Peyer's patch (tissue), 4 donors: Measurements from ENCODE around the gene GNMT. TPM values are rescaled to one million over a fixed set of nuclear protein-coding genes. Genes with fewer than 3 reads are reported as not detected.
"Not testable (repeated sequence)": the region's sequence is repeated elsewhere in the genome, so short reads cannot be mapped to it uniquely, and the experiment has no call there.

Experiments used
- DNase-seq, 3 donors: peaks; one replicate each; pipeline ENCODE4 v3.0.0-alpha.2; 2017 to 2019
- H3K27ac ChIP-seq, 4 donors: fragments of 200-600 bp; sonication (generic); one replicate each; pipeline ENCODE4 v1.5.1; 2016 to 2019
- H3K27me3 ChIP-seq, 2 donors: fragments of 200-600 bp; sonication (generic); one replicate each; pipeline ENCODE4 v1.5.1; 2019
- H3K36me3 ChIP-seq, 3 donors: fragments of 200-600 bp; sonication (generic); one replicate each; pipeline ENCODE4 v1.5.1; 2016 to 2019
- H3K4me1 ChIP-seq, 4 donors: fragments of 200-600 bp; sonication (generic); one replicate each; pipeline ENCODE4 v1.5.1; 2016 to 2019
- H3K4me3 ChIP-seq, 4 donors: fragments of 200-600 bp; sonication (generic); 1 replicate in 3 of 4; 2 replicates in 1 of 4; pipeline ENCODE4 v1.5.1; 2016 to 2019; ENCODE audit warnings: mild to moderate bottlenecking in 1 of 4
- H3K9me3 ChIP-seq, 4 donors: fragments of 200-600 bp; sonication (generic); one replicate each; pipeline ENCODE4 v1.5.1; 2016 to 2019; ENCODE audit warnings: mild to moderate bottlenecking in 1 of 4
- POLR2A ChIP-seq, 2 donors: fragments of 450-650 bp; IDR thresholded peaks; one replicate each; pipeline ENCODE4 v1.5.1; 2017; ENCODE audit warnings: antibody characterized with exemption in 2 of 2, mild to moderate bottlenecking in 2 of 2, moderate library complexity in 2 of 2
- total RNA-seq, 4 donors: library from RNA; depleted of rRNA; stranded (reverse); fragments of >200 nt; gene quantifications; one replicate each; pipeline ENCODE4 v1.1.0, GENCODE V29; 2016
- TF ChIP-seq, protein P1 (sequence below), 6 experiments: fragments of 450-650 bp in 4 of 6; fragments of 200-600 bp in 2 of 6; sonication (generic) in 1 of 6; IDR thresholded peaks; one replicate each; pipeline ENCODE4 v1.5.1; 2017 to 2019; ENCODE audit warnings: antibody characterized with exemption in 6 of 6, mild to moderate bottlenecking in 3 of 6, moderate library complexity in 1 of 6

Gene GNMT
- total RNA-seq, 4 donors from 2014 or later = 4.3 TPM; not detected in 3

DNA sequence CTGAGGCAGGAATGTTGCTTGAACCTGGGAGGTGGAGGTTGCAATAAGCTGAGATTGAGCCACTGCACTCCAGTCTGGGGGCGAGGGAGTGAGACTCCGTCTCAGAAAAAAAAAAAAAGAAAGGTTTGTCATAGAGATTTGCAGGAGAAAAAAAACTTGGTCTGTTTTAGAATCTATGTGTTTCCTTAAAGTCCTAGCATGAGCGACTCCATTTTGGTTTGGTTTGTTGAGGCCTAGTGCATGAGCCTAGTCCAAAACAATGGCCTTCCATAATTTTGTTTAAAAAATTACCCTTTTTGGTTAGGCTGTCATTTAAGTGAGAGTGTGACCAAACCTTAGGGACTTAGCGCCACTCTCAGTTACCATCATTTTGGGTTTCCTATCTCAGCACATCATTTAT lies 8.2 kb upstream of the GNMT start:
- H3K4me3 ChIP-seq = no peak overlapping the region
- H3K9me3 ChIP-seq = no peaks in the 10 kb centered on the region
- TF ChIP-seq, protein P1, sequence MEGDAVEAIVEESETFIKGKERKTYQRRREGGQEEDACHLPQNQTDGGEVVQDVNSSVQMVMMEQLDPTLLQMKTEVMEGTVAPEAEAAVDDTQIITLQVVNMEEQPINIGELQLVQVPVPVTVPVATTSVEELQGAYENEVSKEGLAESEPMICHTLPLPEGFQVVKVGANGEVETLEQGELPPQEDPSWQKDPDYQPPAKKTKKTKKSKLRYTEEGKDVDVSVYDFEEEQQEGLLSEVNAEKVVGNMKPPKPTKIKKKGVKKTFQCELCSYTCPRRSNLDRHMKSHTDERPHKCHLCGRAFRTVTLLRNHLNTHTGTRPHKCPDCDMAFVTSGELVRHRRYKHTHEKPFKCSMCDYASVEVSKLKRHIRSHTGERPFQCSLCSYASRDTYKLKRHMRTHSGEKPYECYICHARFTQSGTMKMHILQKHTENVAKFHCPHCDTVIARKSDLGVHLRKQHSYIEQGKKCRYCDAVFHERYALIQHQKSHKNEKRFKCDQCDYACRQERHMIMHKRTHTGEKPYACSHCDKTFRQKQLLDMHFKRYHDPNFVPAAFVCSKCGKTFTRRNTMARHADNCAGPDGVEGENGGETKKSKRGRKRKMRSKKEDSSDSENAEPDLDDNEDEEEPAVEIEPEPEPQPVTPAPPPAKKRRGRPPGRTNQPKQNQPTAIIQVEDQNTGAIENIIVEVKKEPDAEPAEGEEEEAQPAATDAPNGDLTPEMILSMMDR (IDR thresholded peaks at IDR 0.05) = no peak
- no peak for TF ChIP-seq POLR2A (IDR thresholded peaks at IDR 0.05)
- H3K27ac ChIP-seq = no peak overlapping the region
- no peaks in the 10 kb centered on the region for H3K4me1 ChIP-seq
- H3K27me3 ChIP-seq = no peaks in the 10 kb centered on the region
- DNase-seq = no peak
- H3K36me3 ChIP-seq = no peaks in the 10 kb centered on the region

GRCh38 chr6:42954405-42954804 lies 6.1 kb upstream of the GNMT start:
- not testable (repeated sequence) for DNase-seq, H3K4me1 ChIP-seq, H3K27ac ChIP-seq, H3K9me3 ChIP-seq, H3K27me3 ChIP-seq, H3K4me3 ChIP-seq, H3K36me3 ChIP-seq

- Histone ChIP-seq H3K36me3 (peaks cover 0 to 12% (median 0%) of the 10 kb centered on the region in 3 donors), H3K27ac (no peak overlapping the region), H3K27me3 (no peaks in the 10 kb centered on the region), H3K4me3 (no peak overlapping the region), H3K9me3 (no peaks in the 10 kb centered on the region), H3K4me1 (peaks cover 3 to 16% (median 9%) of the 10 kb centered on the region in 4 donors)
- TF ChIP-seq, protein P1 (IDR thresholded peaks at IDR 0.05) = peak in 1 of 6 experiments; percentile 7
- TF ChIP-seq POLR2A (IDR thresholded peaks at IDR 0.05) = no peak
- DNase-seq = no peak
These were observed 2.4 kb upstream of the GNMT start for GRCh38 chr6:42958125-42958524.

DNA sequence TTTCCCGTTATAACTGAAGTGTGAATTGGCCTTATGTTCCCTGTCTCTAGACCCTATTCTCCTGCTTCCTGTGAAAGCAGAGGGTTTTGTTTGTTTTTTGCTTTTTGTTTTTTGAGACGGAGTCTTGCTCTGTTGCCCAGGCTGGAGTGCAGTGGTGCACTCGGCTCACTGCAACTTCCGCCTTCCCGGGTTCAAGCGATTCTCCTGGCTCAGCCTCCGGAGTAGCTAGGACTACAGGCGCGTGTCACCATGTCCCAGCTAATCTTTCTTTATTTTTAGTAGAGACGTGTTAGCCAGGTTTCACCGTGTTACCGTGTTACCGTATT lies 674 bp upstream of the GNMT start:
- H3K4me1 ChIP-seq = peaks cover 3 to 16% (median 9%) of the 10 kb centered on the region in 4 donors
- H3K9me3 ChIP-seq = no peaks in the 10 kb centered on the region
- no peak overlapping the region for H3K27ac ChIP-seq
- no peak for DNase-seq
- TF ChIP-seq POLR2A (IDR thresholded peaks at IDR 0.05) = no peak
- TF ChIP-seq, protein P1 (IDR thresholded peaks at IDR 0.05) = no peak
- peak overlapping the region; percentile 35 to 62 (median 54) for H3K4me3 ChIP-seq
- H3K27me3 ChIP-seq = no peaks in the 10 kb centered on the region
- peaks cover 0 to 28% (median 0%) of the 10 kb centered on the region in 3 donors for H3K36me3 ChIP-seq

GRCh38 chr6:42961020-42961470 lies 491 bp downstream of the GNMT start:
- no peak for TF ChIP-seq POLR2A (IDR thresholded peaks at IDR 0.05)
- TF ChIP-seq, protein P1 (IDR thresholded peaks at IDR 0.05) = no peak
- H3K36me3 ChIP-seq = peaks cover 0 to 39% (median 0%) of the 10 kb centered on the region in 3 donors
- peak overlapping the region; percentile 35 to 62 (median 54) for H3K4me3 ChIP-seq
- H3K4me1 ChIP-seq = peaks cover 3 to 16% (median 9%) of the 10 kb centered on the region in 4 donors
- H3K27ac ChIP-seq = peak overlapping the region in 1 of 4 donors; percentile 9
- H3K9me3 ChIP-seq = no peaks in the 10 kb centered on the region
- DNase-seq = no peak
- H3K27me3 ChIP-seq = no peaks in the 10 kb centered on the region

GRCh38 chr6:42962096-42962495 lies 1.5 kb downstream of the GNMT start:
- no peak for TF ChIP-seq POLR2A (IDR thresholded peaks at IDR 0.05)
- TF ChIP-seq, protein P1 (IDR thresholded peaks at IDR 0.05) = no peak
- Histone ChIP-seq H3K4me1 (peaks cover 3 to 16% (median 9%) of the 10 kb centered on the region in 4 donors), H3K4me3 (no peak overlapping the region), H3K36me3 (peaks cover 0 to 46% (median 0%) of the 10 kb centered on the region in 3 donors), H3K27me3 (no peaks in the 10 kb centered on the region), H3K9me3 (no peaks in the 10 kb centered on the region), H3K27ac (no peak overlapping the region)
- DNase-seq = no peak
